ENCODE measurements around the gene SETD1B. TPM values are rescaled to one million over a fixed set of nuclear protein-coding genes. Genes with fewer than 3 reads are reported as not detected.

Gene SETD1B
- total and polyA plus RNA-seq, 2 donors (not counting 1 experiment from before 2014, with no cell fraction given) = 7.9 to 61.4 TPM

GRCh38 chr12:121838126-121838525 is 34.3 kb downstream of the SETD1B start:
- Histone ChIP-seq H3K27ac (ENCODE audit: low read length in 2 of 2) (no peak overlapping the region), H3K27me3 (replicated peaks in 1 of 4; ENCODE audit: control extremely low read depth in 1 of 4, control insufficient read depth in 3 of 4, insufficient read depth in 4 of 4, low read length in 3 of 4) (no peaks in the 10 kb centered on the region), H3K4me1 (ENCODE audit: control insufficient read depth in 2 of 2, insufficient read depth in 2 of 2, low read length in 2 of 2) (peaks cover 7 to 16% of the 10 kb centered on the region in 2 donors), H2AFZ (ENCODE audit: insufficient read depth, low read depth, low read length, poor library complexity, severe bottlenecking) (no peak overlapping the region), H3K9ac (ENCODE audit: low read length) (no peak overlapping the region), H3K9me3 (ENCODE audit: control extremely low read depth in 1 of 3, control insufficient read depth in 2 of 3, insufficient read depth in 1 of 3, low read length in 2 of 3) (no peaks in the 10 kb centered on the region), H4K20me1 (ENCODE audit: control insufficient read depth, insufficient read depth, low read length, poor library complexity, severe bottlenecking) (no peaks in the 10 kb centered on the region), H3K4me3 (ENCODE audit: control extremely low read depth in 1 of 5, extremely low read depth in 1 of 5, insufficient read depth in 1 of 5, low read depth in 2 of 5, low read length in 4 of 5) (no peak overlapping the region), H3K4me2 (replicated peaks; ENCODE audit: low read depth, low read length, poor library complexity, severe bottlenecking) (no peak overlapping the region), H3K36me3 (replicated peaks in 1 of 2; ENCODE audit: control extremely low read depth in 1 of 2, control insufficient read depth in 1 of 2, extremely low read depth in 1 of 2, insufficient read depth in 2 of 2, low read length in 1 of 2) (no peaks in the 10 kb centered on the region), H3K79me2 (ENCODE audit: control insufficient read depth, insufficient read depth, low read length) (no peaks in the 10 kb centered on the region)
- DNase-seq (no peak), ATAC-seq (ENCODE audit: low read depth) (no peak)
- Mint-ChIP-seq H3K27ac (no peak overlapping the region), H3K4me3 (peak overlapping the region; percentile 99), H3K4me1 (peaks cover 18% of the 10 kb centered on the region), H3K9me3 (ENCODE audit: insufficient read depth) (no peaks in the 10 kb centered on the region), H3K27me3 (no peaks in the 10 kb centered on the region)
- TF ChIP-seq EZH2 (IDR thresholded peaks at IDR 0.05; ENCODE audit: borderline replicate concordance, insufficient read depth, low read depth, low read length, poor library complexity, severe bottlenecking) = no peak
- TF ChIP-seq CTCF (IDR thresholded peaks at IDR 0.05) = no peak
- ChIA-PET POLR2A (interaction anchor here (0.7 kb wide), 2 partner anchors 154 to 583 kb away, joined by 4 to 9 read pairs; no protein-coding TSS in a partner anchor), CTCF (interaction anchor here (0.6 to 6.2 kb wide), 4 partner anchors 10 to 43 kb away, joined by 3 to 38 read pairs (median 12); partner anchors contain the start of gene RHOF)
- intact Hi-C loops (cut with micrococcal nuclease) = no loop called here
- 91% methylated on average over 2 of the region's 5 CpGs for WGBS (ENCODE audit: insufficient coverage)
